Measurements from ENCODE around the gene SRBD1. TPM values are rescaled to one million over a fixed set of nuclear protein-coding genes. Genes with fewer than 3 reads are reported as not detected.

The SRBD1 gene
- total and polyA plus RNA-seq, 2 experiments from 2014 or later = 10.6 to 13.7 TPM

- Histone ChIP-seq H3K27ac (peak within 1 kb of the TSS; percentile 78), H3K36me3 (no peaks in the 10 kb centered on the region), H3K4me3 (peak within 1 kb of the TSS; percentile 84), H3K27me3 (peaks cover 13% of the 10 kb centered on the region), H3K9me3 (ENCODE audit: low read depth) (no peaks in the 10 kb centered on the region), H3K4me1 (ENCODE audit: low read depth) (peaks cover 4% of the 10 kb centered on the region)
- peak in 1 of 2 donors; percentile 58 for DNase-seq (ENCODE audit: low read depth in 1 of 2, low spot score in 1 of 2)
- no peak for TF ChIP-seq CTCF (IDR thresholded peaks at IDR 0.05; ENCODE audit: low read depth, low read length)
Measured at GRCh38 chr2:45651415-45652089, 40.5 kb upstream of the SRBD1 start, which contains the start of gene PRKCE. TSS of gene PRKCE (plus strand) at chr2:45651675.

- Histone ChIP-seq H3K4me1 (ENCODE audit: low read depth) (peaks cover 4% of the 10 kb centered on the region), H3K36me3 (no peaks in the 10 kb centered on the region), H3K27ac (peak overlapping the region; percentile 78), H3K4me3 (peak overlapping the region; percentile 84), H3K27me3 (peaks cover 13% of the 10 kb centered on the region), H3K9me3 (ENCODE audit: low read depth) (no peaks in the 10 kb centered on the region)
- DNase-seq (ENCODE audit: low read depth in 1 of 2, low spot score in 1 of 2) = peak; percentile 93 to 99
- TF ChIP-seq CTCF (IDR thresholded peaks at IDR 0.05; ENCODE audit: low read depth, low read length) = peak; percentile 47
Measured at GRCh38 chr2:45650851-45651414, 39.9 kb upstream of the SRBD1 start.

- H3K4me3 ChIP-seq = peak overlapping the region; percentile 84
- peak overlapping the region; percentile 78 for H3K27ac ChIP-seq
- H3K27me3 ChIP-seq = peaks cover 13% of the 10 kb centered on the region
- no peak for TF ChIP-seq CTCF (IDR thresholded peaks at IDR 0.05; ENCODE audit: low read depth, low read length)
- peaks cover 4% of the 10 kb centered on the region for H3K4me1 ChIP-seq (ENCODE audit: low read depth)
- no peaks in the 10 kb centered on the region for H3K36me3 ChIP-seq
- H3K9me3 ChIP-seq (ENCODE audit: low read depth) = no peaks in the 10 kb centered on the region
- DNase-seq (ENCODE audit: low read depth in 1 of 2, low spot score in 1 of 2) = peak; percentile 73 to 84
Measured at GRCh38 chr2:45649858-45650811, 39.1 kb upstream of the SRBD1 start.

- H3K9me3 ChIP-seq (ENCODE audit: low read depth) = no peaks in the 10 kb centered on the region
- peaks cover 4% of the 10 kb centered on the region for H3K4me1 ChIP-seq (ENCODE audit: low read depth)
- H3K27ac ChIP-seq = peak overlapping the region; percentile 78
- no peak for TF ChIP-seq CTCF (IDR thresholded peaks at IDR 0.05; ENCODE audit: low read depth, low read length)
- peak overlapping the region; percentile 84 for H3K4me3 ChIP-seq
- DNase-seq (ENCODE audit: low read depth in 1 of 2, low spot score in 1 of 2) = no peak
- H3K27me3 ChIP-seq = peaks cover 13% of the 10 kb centered on the region
- no peaks in the 10 kb centered on the region for H3K36me3 ChIP-seq
Measured at GRCh38 chr2:45649462-45649857, 38.4 kb upstream of the SRBD1 start.

- Histone ChIP-seq H3K9me3 (ENCODE audit: low read depth) (no peaks in the 10 kb centered on the region), H3K27ac (no peak overlapping the region), H3K4me1 (ENCODE audit: low read depth) (peaks cover 4% of the 10 kb centered on the region), H3K27me3 (peaks cover 13% of the 10 kb centered on the region), H3K36me3 (no peaks in the 10 kb centered on the region), H3K4me3 (no peak overlapping the region)
- no peak for TF ChIP-seq CTCF (IDR thresholded peaks at IDR 0.05; ENCODE audit: low read depth, low read length)
- peak in 1 of 2 donors; percentile 6 for DNase-seq (ENCODE audit: low read depth in 1 of 2, low spot score in 1 of 2)
Measured at GRCh38 chr2:45648636-45649035, 37.6 kb upstream of the SRBD1 start.
